CD4-positive, alpha-beta T cell treated with Interleukin-6 at 100 ng/mL for 8 hours (primary cell): ENCODE results near the gene ZNF286A.
"Not testable (repeated sequence)": the region's sequence is repeated elsewhere in the genome, so short reads cannot be mapped to it uniquely, and the experiment has no call there.

Source experiments
- DNase-seq: peaks from one replicate; pipeline ENCODE4 v3.0.0-alpha.2; 2020; ENCODE audit warnings: mixed read lengths, low spot score

Gene ZNF286A

DNA sequence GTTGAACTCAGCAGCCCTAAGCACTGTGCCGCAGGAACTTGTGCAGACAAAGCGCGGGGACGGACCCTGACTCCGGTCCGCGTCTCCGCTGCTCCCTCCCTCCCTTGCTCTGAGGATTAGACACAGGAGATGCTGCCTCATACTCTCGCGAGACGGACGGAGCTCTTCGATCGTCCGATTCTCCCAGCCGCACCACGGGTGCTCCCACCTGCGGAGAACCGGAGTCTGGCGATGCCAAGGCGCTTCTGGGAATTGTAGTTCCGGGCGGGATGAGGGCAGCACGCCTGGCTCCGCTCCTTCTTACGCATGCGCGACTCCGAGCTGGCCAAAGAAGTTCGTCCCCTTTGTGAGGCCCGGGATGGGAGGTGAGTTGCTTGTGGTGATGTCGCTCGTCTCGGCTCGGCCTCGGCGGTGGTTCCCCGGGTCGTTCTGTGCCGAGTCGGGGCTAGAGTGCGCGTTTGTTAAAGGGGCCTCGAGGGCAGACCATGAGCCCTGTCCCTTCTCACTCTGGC, at the start of gene ZNF286A:
Gene ZNF286A (plus strand): TSS at position 340 of the 512 bp plus-strand sequence. CDS start 578 bp downstream, outside the sequence.
- peak; percentile 96 for DNase-seq

DNA sequence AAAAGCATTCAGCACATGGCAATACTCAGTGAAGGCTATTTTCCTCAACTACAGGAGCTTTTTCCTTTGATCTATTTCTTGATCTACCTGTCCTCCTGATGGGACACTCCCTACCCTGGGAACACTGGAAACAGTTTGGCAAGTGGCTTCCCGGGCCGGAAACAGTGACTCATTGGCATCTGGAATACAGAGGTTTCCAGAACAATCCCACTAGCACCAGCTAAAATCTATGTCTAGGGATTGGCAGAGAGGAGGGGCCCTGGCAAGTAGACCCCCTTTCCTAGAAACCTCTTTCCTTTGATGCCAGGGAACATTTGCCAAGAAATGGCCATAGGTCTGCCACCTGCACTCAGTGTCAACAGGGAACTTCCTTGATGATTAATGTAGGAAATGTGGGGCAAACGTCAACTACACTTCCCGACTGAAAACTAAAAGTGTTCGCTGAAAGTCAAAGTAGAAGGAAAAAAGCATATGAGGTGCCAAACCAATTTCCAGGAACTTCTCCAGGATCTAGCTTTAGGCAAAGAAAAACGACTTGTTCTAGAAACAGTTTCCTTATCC, 49.6 kb upstream of the ZNF286A start:
- DNase-seq, result no peak

DNA sequence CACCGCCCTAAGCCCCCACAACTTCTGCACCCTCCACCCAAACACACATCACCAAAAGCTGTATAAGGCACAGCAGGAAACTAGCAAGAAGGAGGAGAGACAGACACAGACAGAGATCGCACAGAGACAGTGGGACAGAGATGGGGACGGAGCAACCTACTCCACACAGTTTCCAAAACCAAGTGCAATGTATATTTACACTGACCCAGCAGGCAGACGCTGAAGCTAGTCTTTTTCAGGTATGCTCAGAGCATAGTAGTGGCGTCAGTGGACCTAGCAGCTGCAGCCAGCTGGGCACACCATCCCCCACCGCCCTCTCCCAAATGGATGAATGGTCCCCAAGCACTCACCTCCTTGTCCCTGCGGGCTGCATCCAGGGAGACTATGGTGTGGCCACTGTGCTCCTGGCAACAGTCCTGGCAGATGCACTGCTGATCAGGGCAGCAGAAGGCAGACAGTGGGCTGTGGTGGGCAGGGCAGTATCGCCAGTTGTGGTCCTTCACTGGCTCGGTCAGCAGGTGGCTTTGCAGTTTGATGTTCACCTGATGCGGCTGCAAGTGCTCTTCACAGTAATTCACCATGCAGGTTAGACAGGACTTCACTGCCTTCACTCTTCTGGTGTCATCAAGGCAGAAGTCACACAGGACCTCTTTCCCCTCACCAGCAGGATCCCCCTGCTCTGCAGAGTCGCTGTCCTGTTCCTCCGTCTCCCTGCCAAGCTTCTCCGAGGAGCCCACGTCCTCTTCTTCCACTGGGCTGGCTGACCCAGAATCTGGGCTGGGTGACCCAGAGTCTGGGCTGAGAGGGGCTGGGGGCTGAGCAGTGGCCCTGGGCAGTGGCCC, 48.6 kb upstream of the ZNF286A start:
- no peak for DNase-seq

DNA sequence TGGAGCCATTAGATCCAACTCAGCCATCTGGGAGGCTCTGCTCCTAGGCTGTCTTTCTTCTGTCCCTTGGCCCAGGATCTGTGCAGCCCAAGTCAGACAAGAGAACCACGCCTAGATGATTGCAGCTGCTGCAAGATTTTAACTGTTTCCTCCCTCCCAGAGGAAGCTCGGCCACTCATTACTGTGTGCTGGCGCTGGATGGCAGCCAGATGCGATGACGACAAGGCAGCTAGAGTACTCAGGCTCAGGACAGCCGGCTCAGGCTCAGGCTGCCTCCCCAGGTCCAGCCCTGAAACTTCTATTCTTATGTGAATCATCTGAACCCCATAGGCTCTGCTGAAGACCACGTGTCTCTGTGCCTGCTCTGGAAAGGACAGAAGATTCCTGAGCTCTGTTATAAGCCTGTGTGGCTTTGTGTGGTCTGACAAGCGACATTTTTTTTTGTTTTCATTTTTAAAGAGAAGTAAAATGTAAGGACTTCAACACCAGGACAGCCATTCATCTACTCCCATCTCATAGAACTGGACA, 47.9 kb upstream of the ZNF286A start:
- peak; percentile 33 for DNase-seq

DNA sequence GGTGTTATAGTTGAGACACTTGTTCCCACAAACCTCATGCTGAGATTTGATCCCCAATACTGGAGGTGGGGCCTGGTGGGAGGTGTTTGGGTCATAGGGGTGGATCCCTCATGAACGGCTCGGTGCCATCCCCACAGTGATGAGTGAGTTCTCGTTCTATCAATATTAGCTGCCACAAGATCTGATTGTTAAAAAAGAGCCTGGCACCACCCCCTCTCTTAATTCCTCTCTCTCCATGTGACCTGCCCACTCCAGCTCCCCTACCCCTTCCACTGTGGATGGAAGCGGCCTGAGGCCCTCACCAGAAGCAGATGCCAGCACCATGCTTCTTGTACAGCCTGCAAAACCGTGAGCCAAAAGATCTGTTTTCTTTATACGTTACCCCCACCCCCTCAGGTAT, 46.6 kb upstream of the ZNF286A start:
- DNase-seq, result no peak

DNA sequence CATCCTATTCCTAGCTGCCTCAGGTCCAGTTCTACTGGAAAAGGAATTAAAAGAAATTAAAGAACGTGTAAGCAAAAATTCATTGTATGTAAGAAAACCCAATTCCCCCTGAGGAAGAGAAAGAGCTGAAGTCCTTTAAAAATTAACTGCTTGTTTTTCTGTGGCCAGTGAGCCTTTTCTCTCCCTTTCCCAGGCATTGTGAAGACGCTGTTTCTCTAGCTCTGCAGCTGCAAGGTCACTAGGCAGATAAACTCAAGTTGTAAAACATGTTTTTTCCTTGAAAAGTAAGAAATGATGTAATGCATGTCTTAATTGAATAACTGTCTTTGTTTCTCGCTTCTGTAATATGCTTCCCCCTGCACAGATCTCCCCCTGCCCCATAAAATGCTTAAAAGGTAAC, 45.2 kb upstream of the ZNF286A start:
- DNase-seq, result not testable (repeated sequence)

DNA sequence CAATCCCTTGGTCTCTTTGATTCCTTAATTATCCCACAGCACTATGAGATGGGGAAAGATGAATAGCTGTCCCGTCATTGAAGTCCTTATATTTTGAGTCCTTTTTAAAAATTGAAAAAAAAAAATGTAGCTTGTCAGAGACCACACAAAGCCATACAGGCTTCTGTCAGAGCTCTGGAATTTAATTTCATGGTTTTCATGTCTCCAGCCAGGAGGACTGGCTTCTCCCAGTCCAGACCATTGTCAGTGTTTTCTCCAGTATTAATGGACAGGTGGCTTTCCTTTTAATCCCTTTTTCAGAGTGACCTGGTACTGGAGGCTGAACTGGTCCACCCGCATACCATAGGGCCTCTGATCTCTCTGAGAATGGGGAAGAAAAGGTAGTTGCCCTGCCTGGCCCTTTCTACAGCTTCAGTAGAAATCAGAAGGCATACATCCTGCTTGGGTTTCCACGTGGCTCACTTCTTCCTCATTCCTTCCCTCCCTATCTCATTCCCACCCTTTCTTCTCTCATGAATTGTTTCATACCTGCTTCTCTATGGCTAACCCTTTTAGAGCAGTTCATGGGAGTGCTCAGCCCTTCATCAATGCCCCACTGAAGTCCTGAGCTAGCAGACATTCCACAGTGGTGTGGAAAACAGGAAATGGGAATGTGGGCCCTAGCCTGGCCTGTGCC, 44.5 kb upstream of the ZNF286A start:
- DNase-seq, result no peak

DNA sequence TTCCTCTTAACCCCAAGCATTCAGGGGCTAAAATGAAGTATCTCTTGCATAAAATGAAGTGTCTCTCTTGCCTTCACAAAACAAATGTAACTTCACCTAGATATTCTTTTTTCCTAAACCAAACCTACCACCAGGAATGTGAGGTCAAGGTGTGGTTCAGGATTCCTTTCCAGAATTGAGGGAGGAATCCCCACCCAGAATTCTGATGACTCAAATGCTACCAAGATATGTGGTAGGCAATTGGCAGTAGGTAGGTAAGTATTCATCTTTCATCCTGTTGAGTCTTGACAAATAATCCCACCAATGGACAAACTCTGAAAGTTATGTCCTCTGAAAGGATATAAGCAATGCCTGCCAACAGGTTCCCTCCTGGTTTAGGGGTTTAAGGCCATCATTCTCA, 41.7 kb upstream of the ZNF286A start:
- no peak for DNase-seq

DNA sequence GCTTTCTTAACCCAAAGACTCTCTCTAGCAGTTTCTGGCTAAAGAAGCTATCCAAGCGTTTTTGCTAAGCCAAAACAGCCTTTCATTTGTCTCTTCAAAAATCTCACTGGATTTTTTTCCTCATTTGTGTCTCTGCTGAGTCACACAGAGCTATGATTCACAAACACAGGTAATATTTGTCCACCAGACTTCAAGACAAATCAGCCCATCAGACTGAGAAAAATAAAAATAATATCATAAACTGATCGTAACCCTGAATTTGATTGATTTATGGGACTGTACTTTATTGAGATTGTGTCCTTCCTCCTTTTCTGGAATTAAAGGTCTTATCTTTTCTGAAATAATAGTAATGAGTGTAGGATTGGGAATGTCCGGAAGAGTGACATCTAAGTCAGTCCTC, 41.3 kb upstream of the ZNF286A start:
- no peak for DNase-seq

DNA sequence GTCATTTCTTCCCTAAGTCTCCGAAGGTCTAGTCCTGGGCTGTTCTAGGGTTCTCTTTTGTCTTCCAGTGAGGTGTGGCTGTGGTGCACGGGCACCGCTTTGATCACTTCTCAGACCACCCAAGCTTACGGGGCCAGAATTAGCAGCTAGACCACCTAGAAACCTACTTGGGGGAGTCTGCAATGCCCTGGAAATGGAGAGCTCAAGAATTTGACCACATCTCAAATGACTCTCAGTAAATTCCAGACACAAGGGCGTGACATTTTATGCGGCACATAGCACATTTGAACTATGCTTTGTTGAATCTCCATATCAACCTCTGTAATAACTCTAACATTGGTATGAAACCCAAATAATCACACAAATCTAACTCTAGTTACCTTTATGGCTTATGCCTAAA, 40.3 kb upstream of the ZNF286A start:
- no peak for DNase-seq

DNA sequence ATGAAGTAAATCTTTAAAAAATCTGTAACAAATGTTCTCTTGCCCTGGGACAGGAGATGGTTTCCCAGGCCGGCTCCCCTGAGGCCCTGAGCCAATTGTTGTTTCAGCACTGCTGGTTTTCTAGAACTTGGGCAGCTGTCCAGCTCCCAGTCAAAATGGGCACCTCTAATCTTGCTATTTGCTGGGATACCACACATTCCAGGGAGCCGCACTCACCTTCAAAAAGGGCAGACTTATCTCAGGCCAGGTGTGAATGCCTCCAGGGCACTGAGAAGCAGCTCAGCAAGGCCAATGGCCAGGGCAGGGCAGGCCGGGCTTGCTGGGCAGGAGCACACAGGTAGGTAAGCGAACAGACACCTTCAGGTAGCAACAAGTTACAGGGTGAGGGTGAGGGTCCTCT, 39.9 kb upstream of the ZNF286A start:
- DNase-seq, result no peak

DNA sequence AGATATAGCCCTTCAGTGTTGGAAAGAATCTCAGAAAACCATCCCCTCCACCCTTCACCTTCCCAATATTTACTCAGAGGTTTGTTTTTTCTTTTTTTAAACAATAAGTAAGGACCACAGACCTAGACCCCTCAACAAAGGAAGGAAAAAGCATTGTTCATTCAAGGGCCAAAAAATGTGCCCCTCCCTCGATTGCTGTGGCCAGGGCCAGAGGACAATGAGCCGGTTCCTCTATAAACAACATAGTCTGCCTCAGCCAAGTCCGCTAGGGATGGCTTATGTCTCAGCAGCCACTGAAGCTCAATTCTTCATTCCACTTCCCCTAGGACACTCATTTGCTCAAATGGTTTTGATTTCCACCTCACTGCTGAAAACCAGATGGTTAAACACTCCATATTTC, 39.5 kb upstream of the ZNF286A start:
- no peak for DNase-seq

DNA sequence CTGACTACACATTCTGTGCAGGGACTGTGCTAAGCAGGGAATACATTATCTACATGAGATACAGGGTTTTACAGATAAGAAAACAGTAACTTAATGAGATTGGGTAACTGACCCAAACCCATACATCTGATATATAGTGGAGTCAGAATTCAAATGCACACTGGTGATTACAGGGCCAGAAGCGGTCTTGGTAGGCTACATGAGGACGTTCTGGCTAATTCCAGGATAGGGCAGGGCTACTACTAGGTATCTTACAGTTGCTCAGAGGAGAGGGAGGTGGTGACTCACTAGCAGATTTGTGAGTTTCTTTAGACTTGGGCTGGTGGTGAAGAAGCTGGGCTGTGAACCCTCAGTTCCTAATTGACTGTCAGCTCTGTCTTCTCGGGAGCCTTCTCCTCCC, 36.9 kb upstream of the ZNF286A start:
- DNase-seq, result no peak

DNA sequence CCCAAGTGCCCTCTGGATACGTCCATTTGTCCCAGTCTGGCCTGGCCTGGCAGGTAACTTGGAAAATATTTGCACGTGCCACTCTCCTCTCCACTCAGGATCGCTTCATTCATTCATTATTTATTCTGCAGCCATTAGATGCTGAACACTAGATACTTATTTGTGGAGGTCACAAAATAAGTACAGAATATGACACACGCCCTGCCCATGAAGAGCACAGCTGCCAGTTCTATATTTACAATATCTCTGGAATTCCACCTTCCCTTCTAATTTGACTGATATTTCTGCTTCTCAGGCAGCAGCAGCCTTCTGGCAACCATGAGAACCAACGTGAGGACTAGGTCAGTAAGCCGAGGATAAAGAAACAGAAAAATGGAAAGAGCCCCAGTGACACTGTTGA, 36.4 kb upstream of the ZNF286A start:
- DNase-seq, result no peak

DNA sequence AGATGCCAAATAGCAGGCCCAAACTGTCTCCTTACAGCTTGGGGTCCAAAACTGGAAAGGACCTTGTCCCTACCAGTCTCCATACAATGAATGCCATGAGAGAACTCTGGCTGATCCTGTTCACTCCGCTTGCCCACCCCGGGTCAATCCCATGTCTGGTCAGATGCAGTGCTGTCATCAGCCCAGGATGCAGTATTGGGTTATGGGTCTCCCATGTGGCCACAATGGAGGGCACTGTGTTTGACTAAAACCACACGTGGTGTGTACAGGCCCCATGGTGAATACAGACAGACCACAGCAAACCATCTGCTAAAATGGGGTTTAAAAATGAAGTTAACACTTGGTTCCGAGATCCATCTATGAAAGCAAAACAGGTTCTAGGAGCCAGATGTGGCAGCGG, 35.9 kb upstream of the ZNF286A start:
- DNase-seq, result no peak

DNA sequence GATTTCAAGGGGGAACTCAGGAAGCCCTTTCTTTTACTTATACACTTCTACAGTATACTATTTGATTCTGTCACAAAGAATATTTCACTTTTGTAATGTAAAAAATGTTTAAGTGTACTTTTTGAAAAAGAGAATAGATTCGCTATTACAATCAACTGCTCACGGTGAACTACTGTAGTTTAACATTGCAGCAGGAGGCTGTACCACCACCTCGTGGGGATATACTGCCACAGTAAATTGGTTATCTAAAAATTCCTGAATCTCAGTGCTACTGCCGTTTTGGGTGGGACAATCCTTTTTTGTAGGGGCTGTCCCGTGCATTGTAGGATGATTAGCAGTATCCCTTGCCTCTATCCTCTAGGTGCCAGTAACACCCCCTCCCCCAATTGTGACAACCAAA, 30.0 kb upstream of the ZNF286A start:
- DNase-seq, result not testable (repeated sequence)

DNA sequence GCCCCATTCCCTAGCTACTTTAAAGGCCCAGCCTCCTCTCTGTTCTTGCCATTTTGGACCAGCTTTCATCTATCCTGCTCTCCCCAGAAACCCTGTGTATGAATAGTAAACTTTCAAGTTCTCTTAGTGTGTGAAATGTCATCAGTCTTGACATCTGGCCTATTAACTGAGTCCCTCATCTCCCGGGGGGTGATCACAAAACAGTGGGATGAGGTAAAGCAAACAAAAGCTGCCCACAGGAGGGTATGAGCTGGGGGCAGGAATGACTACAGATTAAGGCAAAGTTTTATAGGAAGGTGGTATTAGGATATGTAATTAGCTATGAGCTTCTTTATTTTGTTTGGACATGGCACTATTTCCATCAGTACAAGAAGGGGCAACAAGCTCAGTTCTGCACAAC, 24.9 kb upstream of the ZNF286A start:
- DNase-seq, result not testable (repeated sequence)

DNA sequence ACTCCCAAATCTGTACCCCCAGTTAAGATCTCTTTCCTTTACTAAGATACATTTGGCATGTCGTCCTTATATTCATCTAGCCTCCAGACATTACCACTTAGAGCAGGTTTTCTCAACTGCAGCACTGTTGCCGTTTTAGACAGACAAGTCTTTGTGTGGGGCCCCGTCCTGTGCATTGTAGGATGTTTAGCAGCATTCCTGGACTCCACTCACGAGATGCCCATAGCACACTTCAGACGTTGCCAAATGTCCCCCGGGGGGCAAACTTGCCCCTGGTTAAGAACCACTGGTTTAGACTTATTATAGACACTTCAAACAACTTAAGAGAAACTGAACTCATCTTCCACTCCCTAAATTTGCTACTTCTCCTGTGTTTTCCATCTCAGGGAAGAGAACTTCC, 23.6 kb upstream of the ZNF286A start:
- DNase-seq, result not testable (repeated sequence)

DNA sequence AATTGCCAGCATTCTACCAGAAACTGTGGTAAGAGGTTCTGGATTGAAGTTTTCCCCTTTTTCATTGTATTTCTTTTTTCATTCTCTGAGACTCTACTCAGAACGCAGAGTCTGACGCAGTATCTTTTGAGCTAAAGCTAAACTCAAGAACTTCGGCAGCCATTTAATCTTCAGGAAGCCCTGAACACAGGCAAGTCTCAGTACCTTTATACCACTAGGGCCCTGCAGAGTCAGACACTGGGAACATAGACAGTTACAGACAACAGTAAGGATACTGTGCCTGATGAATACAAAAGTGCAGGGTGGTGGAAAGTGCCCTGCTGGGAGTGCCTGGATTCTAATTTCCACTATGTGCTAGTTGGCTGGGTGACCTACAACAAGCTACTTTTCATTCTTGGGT, 16.4 kb upstream of the ZNF286A start:
- not testable (repeated sequence) for DNase-seq

DNA sequence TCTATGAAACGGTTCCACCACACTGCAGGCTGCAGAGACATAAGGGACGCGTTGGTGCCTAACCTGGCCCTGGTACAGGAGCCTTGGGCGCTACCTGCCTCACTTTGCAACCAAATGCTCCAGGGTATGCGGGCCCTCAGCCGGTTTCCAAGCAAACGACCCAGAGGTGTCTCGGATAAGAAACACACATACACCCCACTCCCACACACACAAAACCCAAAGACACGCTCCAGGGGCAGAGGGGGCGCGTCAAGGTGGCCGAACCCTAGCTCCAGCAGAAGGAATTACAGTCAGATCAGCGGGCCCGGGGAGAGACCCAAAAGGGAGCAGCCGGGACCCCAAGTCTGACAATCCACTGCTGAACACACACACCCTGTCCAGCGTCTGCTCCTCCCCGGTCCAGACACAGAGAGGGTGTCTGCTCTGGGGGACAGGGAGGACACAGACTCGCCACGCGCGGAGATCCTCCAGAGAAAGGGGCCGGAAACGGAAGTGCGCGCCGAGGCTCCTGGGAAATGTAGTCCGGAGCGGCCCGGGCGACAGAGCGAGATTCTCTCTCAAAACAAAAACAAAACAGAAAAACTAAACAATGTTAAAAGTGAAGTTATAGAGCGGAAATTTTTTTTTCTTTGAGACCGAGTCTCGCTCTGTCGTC, 15.6 kb upstream of the ZNF286A start, which contains the start of gene TRIM16:
Gene TRIM16 (minus strand): TSS at position 488 of the 655 bp plus-strand sequence. CDS start 32,702 bp downstream, outside the sequence.
- peak; percentile 71 for DNase-seq

DNA sequence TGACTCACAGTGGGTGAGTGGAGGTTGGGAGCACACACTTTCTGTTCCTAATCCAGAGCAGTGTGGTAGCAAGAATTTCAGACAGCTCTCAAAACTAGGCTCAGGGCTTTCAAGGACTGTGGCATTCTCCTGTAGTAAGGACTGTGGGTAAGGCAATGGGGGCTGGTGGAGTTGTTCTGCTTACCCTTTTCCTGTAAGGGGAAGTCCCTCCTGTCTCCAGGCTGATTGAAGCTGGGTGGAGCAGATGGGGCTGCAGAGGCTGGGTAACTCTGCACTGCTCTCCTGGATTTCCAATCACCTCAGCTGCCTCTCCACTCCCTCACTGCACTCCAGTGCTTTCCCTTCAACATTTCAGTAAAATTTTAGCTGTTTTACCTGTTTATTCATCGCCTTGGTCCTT, 12.1 kb upstream of the ZNF286A start:
- not testable (repeated sequence) for DNase-seq

DNA sequence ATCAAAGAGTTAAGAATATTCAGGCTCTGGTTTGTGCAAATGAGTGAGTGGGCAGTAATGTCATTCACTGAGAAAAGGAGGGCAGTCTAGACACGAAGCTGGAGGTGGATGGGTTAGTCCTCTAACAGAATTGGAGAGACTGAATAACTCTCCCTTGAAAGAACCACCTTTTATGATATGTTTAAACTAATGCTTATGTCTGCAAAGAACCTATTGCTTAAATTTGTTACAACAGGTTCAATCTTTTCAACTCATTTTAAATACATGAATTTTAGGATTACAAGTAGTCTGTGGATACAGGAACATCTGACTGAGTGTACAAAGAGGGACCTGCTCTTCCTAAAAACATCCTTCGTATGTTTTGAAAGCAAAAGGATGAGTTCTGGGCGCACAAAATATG, 585 bp upstream of the ZNF286A start:
- DNase-seq, result not testable (repeated sequence)
